HG03342 (cell line): Measurements from ENCODE around the gene ASB10.

Experiments used
- ATAC-seq: cut with Tn5 transposase; IDR thresholded peaks from one replicate; pipeline ENCODE4 v1.9.1; 2021; ENCODE audit warnings: mild to moderate bottlenecking, moderate library complexity; ENCODE audit not compliant: unreplicated experiment

Gene ASB10

GRCh38 chr7:151188252-151188542, 1.1 kb upstream of the ASB10 start:
- ATAC-seq, result no peak

GRCh38 chr7:151187409-151188251, 580 bp upstream of the ASB10 start:
- no peak for ATAC-seq

- no peak for ATAC-seq
Observed at GRCh38 chr7:151185762-151186639, 1.0 kb downstream of the ASB10 start.

- ATAC-seq, result no peak
Observed at GRCh38 chr7:151181011-151181431, 6.0 kb downstream of the ASB10 start.

GRCh38 chr7:151179946-151180345, 7.1 kb downstream of the ASB10 start:
- no peak for ATAC-seq

GRCh38 chr7:151179287-151179860, 7.7 kb downstream of the ASB10 start:
- ATAC-seq, result no peak

GRCh38 chr7:151178831-151179230, 8.2 kb downstream of the ASB10 start:
- ATAC-seq, result no peak

GRCh38 chr7:151178236-151178635, 8.8 kb downstream of the ASB10 start:
- ATAC-seq, result no peak

- no peak for ATAC-seq
Observed at GRCh38 chr7:151177310-151177709, 9.7 kb downstream of the ASB10 start.

GRCh38 chr7:151176401-151176800, 10.6 kb downstream of the ASB10 start:
- no peak for ATAC-seq

GRCh38 chr7:151175793-151176311, 11.2 kb downstream of the ASB10 start:
- no peak for ATAC-seq

- no peak for ATAC-seq
Observed at GRCh38 chr7:151175047-151175792, 11.8 kb downstream of the ASB10 start.

- ATAC-seq, result no peak
Observed at GRCh38 chr7:151174246-151175046, 12.6 kb downstream of the ASB10 start.

GRCh38 chr7:151173386-151174245, 13.4 kb downstream of the ASB10 start:
- no peak for ATAC-seq

GRCh38 chr7:151172273-151173141, 14.5 kb downstream of the ASB10 start:
- ATAC-seq, result peak; percentile 81

- ATAC-seq, result no peak
Observed at GRCh38 chr7:151168787-151169162, 18.3 kb downstream of the ASB10 start.

GRCh38 chr7:151168003-151168786, 18.9 kb downstream of the ASB10 start:
- ATAC-seq, result peak; percentile 48
